PC-9 (cell line): ENCODE results near the gene PER3. TPM values are rescaled to one million over a fixed set of nuclear protein-coding genes. Genes with fewer than 3 reads are reported as not detected.

Source experiments
- BruUV-seq: library from RNA; stranded (reverse); fragments of 400-500 nt; replicated peaks from 2 replicates; lab custom pipeline; 2021; lab: Mats Ljungman, UMichigan
- CTCF ChIA-PET: fragments of 300-600 bp; sonication (Branson Sonifier 250); formaldehyde crosslinking; loops from one replicate; lab custom pipeline; 2022; ENCODE audit warnings: antibody characterized with exemption; lab: Charles Lee
- POLR2A ChIA-PET: fragments of 300-600 bp; sonication (Branson Sonifier 250); formaldehyde crosslinking; loops from one replicate; lab custom pipeline; 2022; ENCODE audit warnings: antibody characterized with exemption; ENCODE audit not compliant: unreplicated experiment; lab: Charles Lee
- DNase-seq, 2 experiments: peaks; one replicate each; pipeline versions ENCODE4 v3.0.0 to v3.0.0-alpha.2; 2015 to 2022; ENCODE audit warnings: mixed read lengths in 1 of 2
- H2AFZ ChIP-seq: fragments of 200-600 bp; sonication (generic); 2 replicates; pipeline ENCODE4 v1.8.1; 2017; ENCODE audit warnings: antibody characterized with exemption
- H3F3A ChIP-seq: fragments of 200-600 bp; sonication (generic); 2 replicates; pipeline ENCODE4 v1.8.1; 2017; ENCODE audit warnings: antibody characterized with exemption, mild to moderate bottlenecking, low read depth; ENCODE audit not compliant: insufficient read depth
- H3K27ac ChIP-seq: fragments of 200-600 bp; sonication (generic); 2 replicates; pipeline ENCODE4 v1.6.1; 2016; ENCODE audit warnings: mixed run types
- H3K27me3 ChIP-seq: fragments of 200-600 bp; sonication (generic); 2 replicates; pipeline ENCODE4 v1.6.1; 2016; ENCODE audit warnings: low read depth, mixed run types; ENCODE audit not compliant: insufficient read depth
- H3K36me3 ChIP-seq: fragments of 200-600 bp; sonication (generic); 2 replicates; pipeline ENCODE4 v1.6.1; 2016; ENCODE audit warnings: low read depth, mixed run types
- H3K4me1 ChIP-seq: fragments of 200-600 bp; sonication (generic); replicated peaks from 2 replicates; pipeline ENCODE4 v1.6.1; 2016; ENCODE audit warnings: mixed run types; ENCODE audit not compliant: insufficient read depth
- H3K4me2 ChIP-seq: fragments of 200-600 bp; sonication (generic); 2 replicates; pipeline ENCODE4 v1.6.1; 2017; ENCODE audit warnings: mixed run types
- H3K4me3 ChIP-seq: fragments of 200-600 bp; sonication (generic); 2 replicates; pipeline ENCODE4 v1.6.1; 2016; ENCODE audit warnings: mixed run types
- H3K79me2 ChIP-seq: fragments of 200-600 bp; sonication (generic); 2 replicates; pipeline ENCODE4 v1.6.1; 2017; ENCODE audit warnings: low read depth, mixed run types
- H3K9me2 ChIP-seq: fragments of 200-600 bp; sonication (generic); 2 replicates; pipeline ENCODE4 v1.8.1; 2017; ENCODE audit warnings: mild to moderate bottlenecking; ENCODE audit not compliant: insufficient read depth
- H3K9me3 ChIP-seq: fragments of 200-600 bp; sonication (generic); 2 replicates; pipeline ENCODE4 v1.8.1; 2016; ENCODE audit warnings: low read depth; ENCODE audit not compliant: insufficient read depth
- H4K20me1 ChIP-seq: fragments of 200-600 bp; sonication (generic); 2 replicates; pipeline ENCODE4 v1.8.1; 2017; ENCODE audit not compliant: insufficient read depth
- EZH2 ChIP-seq: fragments of 200-600 bp; sonication (generic); IDR thresholded peaks from 2 replicates; pipeline ENCODE4 v1.8.0; 2017; ENCODE audit warnings: antibody characterized with exemption, low read depth
- intact Hi-C: fragments of 100-400 bp; cut with micrococcal nuclease; formaldehyde crosslinking; loops from one replicate; pipeline ENCODE4 v1.10.0; 2022; ENCODE audit not compliant: unreplicated experiment
- total RNA-seq: library from RNA; stranded (reverse); gene quantifications from 2 replicates; pipeline ENCODE4 v1.2.3, GENCODE V29; 2021
- TF ChIP-seq, protein P1 (sequence below): fragments of 200-600 bp; sonication (generic); conservative IDR thresholded peaks from 2 replicates; pipeline ENCODE4 v1.6.1; 2017; ENCODE audit warnings: mixed run types, antibody characterized with exemption, mild to moderate bottlenecking, moderate library complexity

The PER3 gene
- total RNA-seq, 1 experiment from 2014 or later: 25.1 TPM

- CTCF ChIA-PET: no interaction called here
These were observed 107.7 kb downstream of the PER3 start for GRCh38 chr1:7891804-7892203.

DNA sequence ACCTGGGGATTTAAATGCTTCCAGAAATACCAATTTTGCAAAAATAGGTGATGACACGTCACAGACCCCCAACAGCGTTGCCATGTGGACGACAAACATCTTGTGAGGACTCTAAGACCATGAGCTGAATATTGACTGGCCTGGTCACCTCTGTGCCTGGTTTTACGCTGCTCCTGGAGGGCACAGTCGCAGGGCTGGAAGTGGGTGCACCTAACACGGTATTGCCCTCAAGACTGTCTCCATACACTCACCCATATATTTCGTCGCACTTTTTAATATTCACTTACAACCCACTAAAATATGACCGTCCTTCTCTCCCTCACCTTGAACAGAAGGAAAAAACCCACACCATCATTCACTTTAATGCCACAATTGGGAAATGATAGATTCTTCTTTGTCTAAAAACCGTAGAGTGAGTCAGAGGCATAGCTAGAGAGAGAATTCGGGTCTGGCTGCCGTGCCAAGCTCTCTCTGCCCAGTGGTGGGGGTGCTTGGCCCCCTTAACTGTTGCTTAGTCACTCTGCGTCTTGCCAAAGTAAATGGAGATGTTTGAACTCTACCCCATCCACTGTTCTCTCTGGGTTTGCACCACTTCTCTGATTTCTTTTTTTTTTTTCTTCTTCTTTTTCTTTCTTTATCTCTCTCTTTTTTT lies 109.6 kb downstream of the PER3 start:
- POLR2A ChIA-PET: no interaction called here
- DNase-seq: no peak

More at GRCh38 chr1:7891804-7892203, 107.7 kb downstream of the PER3 start:
- Histone ChIP-seq H3K27me3 (no peaks in the 10 kb centered on the region), H3K9me2 (no peaks in the 10 kb centered on the region), H3K27ac (no peak overlapping the region), H3K4me2 (no peak overlapping the region), H3K36me3 (no peaks in the 10 kb centered on the region), H2AFZ (no peak overlapping the region), H3F3A (no peaks in the 10 kb centered on the region), H3K4me3 (no peak overlapping the region), H3K9me3 (no peaks in the 10 kb centered on the region), H3K4me1 (no peaks in the 10 kb centered on the region), H3K79me2 (no peaks in the 10 kb centered on the region), H4K20me1 (no peaks in the 10 kb centered on the region)
- POLR2A ChIA-PET: no interaction called here
- no peak for TF ChIP-seq EZH2
- TF ChIP-seq, protein P1, sequence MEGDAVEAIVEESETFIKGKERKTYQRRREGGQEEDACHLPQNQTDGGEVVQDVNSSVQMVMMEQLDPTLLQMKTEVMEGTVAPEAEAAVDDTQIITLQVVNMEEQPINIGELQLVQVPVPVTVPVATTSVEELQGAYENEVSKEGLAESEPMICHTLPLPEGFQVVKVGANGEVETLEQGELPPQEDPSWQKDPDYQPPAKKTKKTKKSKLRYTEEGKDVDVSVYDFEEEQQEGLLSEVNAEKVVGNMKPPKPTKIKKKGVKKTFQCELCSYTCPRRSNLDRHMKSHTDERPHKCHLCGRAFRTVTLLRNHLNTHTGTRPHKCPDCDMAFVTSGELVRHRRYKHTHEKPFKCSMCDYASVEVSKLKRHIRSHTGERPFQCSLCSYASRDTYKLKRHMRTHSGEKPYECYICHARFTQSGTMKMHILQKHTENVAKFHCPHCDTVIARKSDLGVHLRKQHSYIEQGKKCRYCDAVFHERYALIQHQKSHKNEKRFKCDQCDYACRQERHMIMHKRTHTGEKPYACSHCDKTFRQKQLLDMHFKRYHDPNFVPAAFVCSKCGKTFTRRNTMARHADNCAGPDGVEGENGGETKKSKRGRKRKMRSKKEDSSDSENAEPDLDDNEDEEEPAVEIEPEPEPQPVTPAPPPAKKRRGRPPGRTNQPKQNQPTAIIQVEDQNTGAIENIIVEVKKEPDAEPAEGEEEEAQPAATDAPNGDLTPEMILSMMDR: no peak
- DNase-seq: no peak
- intact Hi-C loops: no loop called here
- BruUV-seq: no TSS peak

More for the DNA sequence above, 109.6 kb downstream of the PER3 start:
- H3F3A ChIP-seq: no peaks in the 10 kb centered on the region
- no peaks in the 10 kb centered on the region for H3K4me1 ChIP-seq
- H3K4me2 ChIP-seq: no peak overlapping the region
- no peaks in the 10 kb centered on the region for H3K9me3 ChIP-seq
- no peak for TF ChIP-seq EZH2
- TF ChIP-seq, protein P1: no peak
- CTCF ChIA-PET: no interaction called here
- no peak overlapping the region for H2AFZ ChIP-seq
- H3K27me3 ChIP-seq: no peaks in the 10 kb centered on the region
- H3K36me3 ChIP-seq: no peaks in the 10 kb centered on the region
- no peaks in the 10 kb centered on the region for H3K9me2 ChIP-seq
- no TSS peak for BruUV-seq
- H3K79me2 ChIP-seq: no peaks in the 10 kb centered on the region
- no peaks in the 10 kb centered on the region for H4K20me1 ChIP-seq
- H3K4me3 ChIP-seq: no peak overlapping the region
- intact Hi-C loops: no loop called here
- no peak overlapping the region for H3K27ac ChIP-seq

Other genes starting within 250 kb of the PER3 start
- 78.6 and 81.9 TPM in 2 replicates for gene VAMP3, start 13.0 kb upstream of the PER3 start, total RNA-seq
- 12.8 and 23.8 TPM in 2 replicates for gene UTS2, start 68.8 kb downstream of the PER3 start, total RNA-seq
- 0.70 and 1.3 TPM in 2 replicates for gene TNFRSF9, start 156.5 kb downstream of the PER3 start, total RNA-seq
- gene PARK7, start 177.4 kb downstream of the PER3 start, total RNA-seq: 242 and 291 TPM in 2 replicates
- 44.9 and 47.8 TPM in 2 replicates for gene ERRFI1, start 242.0 kb downstream of the PER3 start, total RNA-seq